ENCODE data around the gene CCL26. TPM values are rescaled to one million over a fixed set of nuclear protein-coding genes. Genes with fewer than 3 reads are reported as not detected.
A peak's percentile ranks its signal among the peaks of the same experiment; 100 is the strongest.

CCL26 gene
- total and polyA plus RNA-seq, 9 of the 15 experiments (the other 6 are each of a cell fraction or from before 2014, with no cell fraction given) = 2.3 to 26.8 (median 8.4) TPM

DNA sequence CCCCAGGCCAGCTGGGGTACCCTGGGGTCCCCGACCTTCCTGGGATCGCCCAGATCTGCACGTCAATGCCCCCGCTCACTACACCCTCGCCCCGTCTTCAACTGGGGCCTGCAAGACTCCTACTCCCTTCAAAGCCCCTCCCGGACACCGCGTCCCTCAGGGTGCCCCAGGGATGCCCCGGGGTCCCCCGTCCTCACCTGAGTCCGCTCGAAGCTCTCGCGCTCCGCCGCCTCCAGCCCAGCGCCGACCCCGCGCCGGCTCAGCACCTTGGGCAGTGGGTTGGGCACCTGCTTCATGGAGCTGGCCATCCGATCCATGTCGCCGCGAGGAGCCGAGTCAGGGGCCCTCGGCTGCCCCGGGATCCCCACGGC, 33.4 kb downstream of the CCL26 start, which contains the start of gene HIP1 (continued):
- TF ChIP-seq, protein P1, sequence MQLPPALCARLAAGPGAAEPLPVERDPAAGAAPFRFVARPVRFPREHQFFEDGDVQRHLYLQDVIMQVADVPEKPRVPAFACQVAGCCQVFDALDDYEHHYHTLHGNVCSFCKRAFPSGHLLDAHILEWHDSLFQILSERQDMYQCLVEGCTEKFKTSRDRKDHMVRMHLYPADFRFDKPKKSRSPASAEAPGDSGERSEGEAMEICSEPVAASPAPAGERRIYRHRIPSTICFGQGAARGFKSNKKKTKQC (CRISPR knock-in tag; IDR thresholded peaks at IDR 0.05) = peak; percentile 62; the same call in 1 of the 2 replicates
- TF ChIP-seq, protein P2, sequence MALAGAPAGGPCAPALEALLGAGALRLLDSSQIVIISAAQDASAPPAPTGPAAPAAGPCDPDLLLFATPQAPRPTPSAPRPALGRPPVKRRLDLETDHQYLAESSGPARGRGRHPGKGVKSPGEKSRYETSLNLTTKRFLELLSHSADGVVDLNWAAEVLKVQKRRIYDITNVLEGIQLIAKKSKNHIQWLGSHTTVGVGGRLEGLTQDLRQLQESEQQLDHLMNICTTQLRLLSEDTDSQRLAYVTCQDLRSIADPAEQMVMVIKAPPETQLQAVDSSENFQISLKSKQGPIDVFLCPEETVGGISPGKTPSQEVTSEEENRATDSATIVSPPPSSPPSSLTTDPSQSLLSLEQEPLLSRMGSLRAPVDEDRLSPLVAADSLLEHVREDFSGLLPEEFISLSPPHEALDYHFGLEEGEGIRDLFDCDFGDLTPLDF (CRISPR knock-in tag; IDR thresholded peaks at IDR 0.05) = no peak
- TF ChIP-seq, protein P3, sequence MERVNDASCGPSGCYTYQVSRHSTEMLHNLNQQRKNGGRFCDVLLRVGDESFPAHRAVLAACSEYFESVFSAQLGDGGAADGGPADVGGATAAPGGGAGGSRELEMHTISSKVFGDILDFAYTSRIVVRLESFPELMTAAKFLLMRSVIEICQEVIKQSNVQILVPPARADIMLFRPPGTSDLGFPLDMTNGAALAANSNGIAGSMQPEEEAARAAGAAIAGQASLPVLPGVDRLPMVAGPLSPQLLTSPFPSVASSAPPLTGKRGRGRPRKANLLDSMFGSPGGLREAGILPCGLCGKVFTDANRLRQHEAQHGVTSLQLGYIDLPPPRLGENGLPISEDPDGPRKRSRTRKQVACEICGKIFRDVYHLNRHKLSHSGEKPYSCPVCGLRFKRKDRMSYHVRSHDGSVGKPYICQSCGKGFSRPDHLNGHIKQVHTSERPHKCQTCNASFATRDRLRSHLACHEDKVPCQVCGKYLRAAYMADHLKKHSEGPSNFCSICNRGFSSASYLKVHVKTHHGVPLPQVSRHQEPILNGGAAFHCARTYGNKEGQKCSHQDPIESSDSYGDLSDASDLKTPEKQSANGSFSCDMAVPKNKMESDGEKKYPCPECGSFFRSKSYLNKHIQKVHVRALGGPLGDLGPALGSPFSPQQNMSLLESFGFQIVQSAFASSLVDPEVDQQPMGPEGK (CRISPR knock-in tag; IDR thresholded peaks at IDR 0.05; ENCODE audit: borderline replicate concordance) = no peak
- no peak for TF ChIP-seq KAT8 (IDR thresholded peaks at IDR 0.05; ENCODE audit: low read depth)
- TF ChIP-seq ZNF695 (CRISPR knock-in tag; IDR thresholded peaks at IDR 0.05) = no peak
- no peak for TF ChIP-seq HMG20B (CRISPR knock-in tag; IDR thresholded peaks at IDR 0.05)
- TF ChIP-seq HINFP (tag; conservative IDR thresholded peaks at IDR 0.05; ENCODE audit: low read depth) = peak; percentile 97
- TF ChIP-seq, protein P4, sequence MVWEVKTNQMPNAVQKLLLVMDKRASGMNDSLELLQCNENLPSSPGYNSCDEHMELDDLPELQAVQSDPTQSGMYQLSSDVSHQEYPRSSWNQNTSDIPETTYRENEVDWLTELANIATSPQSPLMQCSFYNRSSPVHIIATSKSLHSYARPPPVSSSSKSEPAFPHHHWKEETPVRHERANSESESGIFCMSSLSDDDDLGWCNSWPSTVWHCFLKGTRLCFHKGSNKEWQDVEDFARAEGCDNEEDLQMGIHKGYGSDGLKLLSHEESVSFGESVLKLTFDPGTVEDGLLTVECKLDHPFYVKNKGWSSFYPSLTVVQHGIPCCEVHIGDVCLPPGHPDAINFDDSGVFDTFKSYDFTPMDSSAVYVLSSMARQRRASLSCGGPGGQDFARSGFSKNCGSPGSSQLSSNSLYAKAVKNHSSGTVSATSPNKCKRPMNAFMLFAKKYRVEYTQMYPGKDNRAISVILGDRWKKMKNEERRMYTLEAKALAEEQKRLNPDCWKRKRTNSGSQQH (CRISPR knock-in tag; IDR thresholded peaks at IDR 0.05) = no peak
- no peak for TF ChIP-seq CCNT2 (IDR thresholded peaks at IDR 0.05; ENCODE audit: borderline replicate concordance, extremely low read depth, insufficient read length, low read depth, low read length)
- no peak for TF ChIP-seq ZFP36 (IDR thresholded peaks at IDR 0.05; ENCODE audit: low read depth, low read length, partially characterized antibody)
- no peak for TF ChIP-seq TRIM25 (IDR thresholded peaks at IDR 0.05; ENCODE audit: borderline replicate concordance)
- TF ChIP-seq MYNN (IDR thresholded peaks at IDR 0.05) = no peak
- no peak for TF ChIP-seq MYNN (CRISPR knock-in tag; IDR thresholded peaks at IDR 0.05)
- no peak for TF ChIP-seq TRIM28 (IDR thresholded peaks at IDR 0.05)
- no peak for TF ChIP-seq POLR3G (IDR thresholded peaks at IDR 0.05; ENCODE audit: extremely low read depth, insufficient read length, insufficient replicate concordance)
- TF ChIP-seq ELF2 (CRISPR knock-in tag; IDR thresholded peaks at IDR 0.05) = 0 out of 2 replicates have a peak, but pooled peaks have one; percentile 47
- TF ChIP-seq ZNF280B (CRISPR knock-in tag; IDR thresholded peaks at IDR 0.05) = no peak
- TF ChIP-seq CHD1 (IDR thresholded peaks at IDR 0.05; ENCODE audit: low read length) = no peak
- no peak for TF ChIP-seq SRSF1 (IDR thresholded peaks at IDR 0.05; ENCODE audit: low read depth, low read length)
